Right lobe of liver (tissue), 6 donors: ENCODE results near the gene TST. TPM values are rescaled to one million over a fixed set of nuclear protein-coding genes. Genes with fewer than 3 reads are reported as not detected.

Experiments used
- ATAC-seq, 4 donors: fragments of 200-7000 bp; cut with Tn5 transposase; one replicate each; pipeline ENCODE4 v1.9.1; 2020; ENCODE audit warnings: mild to moderate bottlenecking in 4 of 4, moderate library complexity in 4 of 4
- DNase-seq, 3 donors: peaks; one replicate each; pipeline ENCODE4 v3.0.0-alpha.2; 2020
- H3K27ac ChIP-seq, 3 donors: fragments of 200-600 bp; one replicate each; pipeline ENCODE4 v1.8.0; 2022
- H3K27me3 ChIP-seq, 2 donors: fragments of 200-600 bp; one replicate each; pipeline ENCODE4 v1.8.0; 2022
- H3K36me3 ChIP-seq, 4 donors: fragments of 200-600 bp; sonication (generic) in 1 of 4; one replicate each; pipeline versions ENCODE4 v1.5.1 to v1.8.0; 2017 to 2022; ENCODE audit warnings: control low read depth in 1 of 4
- H3K4me1 ChIP-seq, 4 donors: fragments of 200-600 bp; sonication (generic) in 1 of 4; one replicate each; pipeline versions ENCODE4 v1.5.1 to v1.8.0; 2017 to 2022; ENCODE audit warnings: control low read depth in 1 of 4
- H3K4me3 ChIP-seq, 3 donors: fragments of 200-600 bp; one replicate each; pipeline ENCODE4 v1.8.0; 2022
- H3K9me3 ChIP-seq, 4 donors: fragments of 200-600 bp; sonication (generic) in 1 of 4; one replicate each; pipeline versions ENCODE4 v1.5.1 to v1.8.0; 2017 to 2022; ENCODE audit warnings: control low read depth in 1 of 4
- POLR2A ChIP-seq: fragments of 450-650 bp; IDR thresholded peaks from one replicate; pipeline ENCODE4 v1.6.1; 2017; ENCODE audit warnings: antibody characterized with exemption, mild to moderate bottlenecking
- WGBS: methylation state at CpG from one replicate; pipeline ENCODE4 v1.1.6; 2018; ENCODE audit warnings: low coverage, low lambda C conversion rate; ENCODE audit not compliant: insufficient coverage; ENCODE audit errors: missing lambda C conversion rate; 5-methylcytosine and 5-hydroxymethylcytosine counted together
- intact Hi-C, 2 donors: fragments of 100-400 bp; cut with DNase I; formaldehyde crosslinking; loops; one replicate each; pipeline versions ENCODE4 v1.11.2 to v1.14.1; 2022
- total RNA-seq, 6 experiments: library from RNA; depleted of rRNA in 2 of 6; stranded (reverse); fragments of >200 nt in 2 of 6; fragmentation: NEBNext Ultra II Directional in 3 of 6; extraction: Animal tissue kit (Norgen Biotek cat#: 25700) in 3 of 6; gene quantifications; one replicate each; pipeline versions ENCODE4 v1.1.0 to v1.2.4, GENCODE V29; 2016 to 2023
- TF ChIP-seq, protein P1 (sequence below), 4 donors: fragments of 200-600 bp in 3 of 4; fragments of 450-650 bp in 1 of 4; IDR thresholded peaks; one replicate each; pipeline versions ENCODE4 v1.5.1 to v1.8.0; 2016 to 2022; ENCODE audit warnings: antibody characterized with exemption in 4 of 4, mild to moderate bottlenecking in 2 of 4
- donor health status: DM: no; HTN: yes; CAD: no.
- donor health status: DM: no; HTN: no; CAD: no.
- donor health status: DM: no; HTN: no; CAD: no.
- donor health status: DM: no; HTN: yes; CAD: no.
- donor health status: DM: no; HTN: yes; CAD: no.

Gene TST
- total RNA-seq, 6 experiments from 2014 or later: 223 to 355 (median 321) TPM

DNA sequence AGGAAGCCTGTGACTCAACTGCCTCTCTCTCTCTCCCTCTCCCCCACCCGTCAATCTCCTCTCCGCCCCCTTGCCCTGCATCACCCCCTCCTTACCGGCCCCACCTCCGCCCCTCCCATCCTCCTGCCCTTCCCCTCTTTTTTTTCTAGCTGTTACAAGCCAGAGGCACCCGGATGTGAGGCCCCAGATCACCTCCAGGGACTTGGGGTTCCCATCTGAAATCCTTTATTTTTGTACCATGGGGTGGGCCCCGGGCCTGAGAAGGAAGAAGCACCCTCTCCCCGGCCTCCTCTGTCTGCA is 43.1 kb upstream of the TST start:
- TF ChIP-seq, protein P1, sequence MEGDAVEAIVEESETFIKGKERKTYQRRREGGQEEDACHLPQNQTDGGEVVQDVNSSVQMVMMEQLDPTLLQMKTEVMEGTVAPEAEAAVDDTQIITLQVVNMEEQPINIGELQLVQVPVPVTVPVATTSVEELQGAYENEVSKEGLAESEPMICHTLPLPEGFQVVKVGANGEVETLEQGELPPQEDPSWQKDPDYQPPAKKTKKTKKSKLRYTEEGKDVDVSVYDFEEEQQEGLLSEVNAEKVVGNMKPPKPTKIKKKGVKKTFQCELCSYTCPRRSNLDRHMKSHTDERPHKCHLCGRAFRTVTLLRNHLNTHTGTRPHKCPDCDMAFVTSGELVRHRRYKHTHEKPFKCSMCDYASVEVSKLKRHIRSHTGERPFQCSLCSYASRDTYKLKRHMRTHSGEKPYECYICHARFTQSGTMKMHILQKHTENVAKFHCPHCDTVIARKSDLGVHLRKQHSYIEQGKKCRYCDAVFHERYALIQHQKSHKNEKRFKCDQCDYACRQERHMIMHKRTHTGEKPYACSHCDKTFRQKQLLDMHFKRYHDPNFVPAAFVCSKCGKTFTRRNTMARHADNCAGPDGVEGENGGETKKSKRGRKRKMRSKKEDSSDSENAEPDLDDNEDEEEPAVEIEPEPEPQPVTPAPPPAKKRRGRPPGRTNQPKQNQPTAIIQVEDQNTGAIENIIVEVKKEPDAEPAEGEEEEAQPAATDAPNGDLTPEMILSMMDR (IDR thresholded peaks at IDR 0.05): no peak
- TF ChIP-seq POLR2A: no peak
- Histone ChIP-seq H3K27ac (no peak overlapping the region), H3K4me3 (no peak overlapping the region), H3K4me1 (no peaks in the 10 kb centered on the region), H3K36me3 (no peaks in the 10 kb centered on the region), H3K27me3 (no peaks in the 10 kb centered on the region), H3K9me3 (no peaks in the 10 kb centered on the region)
- WGBS: 62% methylated on average over 6 of the region's 7 CpGs
- DNase-seq (no peak), ATAC-seq (no peak)
- intact Hi-C loops: loop anchor here in 1 of 2 donors (10.0 kb wide), 1 partner anchor 142 kb away; no protein-coding TSS in a partner anchor

DNA sequence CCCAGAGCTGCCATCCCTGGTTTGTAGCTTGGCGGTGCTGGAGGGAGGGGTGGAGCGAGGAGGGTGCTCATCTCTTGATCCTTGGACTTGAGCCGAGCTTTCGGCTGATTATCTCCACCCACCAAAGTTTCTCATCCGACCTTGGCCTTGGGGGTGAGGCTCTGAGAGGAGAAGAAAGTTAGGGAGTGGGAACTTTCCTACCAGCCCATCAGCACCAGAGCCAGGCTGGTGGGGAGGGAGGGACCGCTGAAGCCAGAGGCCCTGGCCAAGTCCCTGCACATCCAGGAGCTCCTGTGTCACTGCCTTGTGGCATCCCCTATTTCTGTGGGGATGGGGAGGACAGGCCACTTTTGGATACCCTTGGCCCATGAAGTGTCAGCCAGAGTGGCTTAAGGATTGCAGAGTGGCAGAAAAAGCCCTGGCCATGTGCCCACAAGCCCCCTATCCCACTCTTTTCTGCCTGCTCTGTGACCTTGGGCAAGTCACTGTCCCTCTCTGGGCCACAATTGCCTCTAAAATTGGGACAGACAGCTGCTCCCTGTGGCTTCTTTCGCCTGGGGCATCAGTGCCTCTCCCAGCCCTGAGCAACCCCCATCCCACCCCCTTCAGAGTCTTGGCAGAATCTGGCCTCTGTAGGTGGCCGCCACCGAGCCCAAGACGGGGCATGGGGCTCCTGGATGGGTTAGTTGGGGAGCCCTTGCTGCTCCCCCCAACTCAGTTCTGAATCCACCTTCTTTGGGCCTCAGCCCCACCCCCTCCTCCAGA is 42.5 kb upstream of the TST start:
- intact Hi-C loops: loop anchor here in 1 of 2 donors (10.0 kb wide), 1 partner anchor 143 kb away; no protein-coding TSS in a partner anchor
- H3K27ac ChIP-seq: no peak overlapping the region
- ATAC-seq: no peak
- TF ChIP-seq, protein P1 (IDR thresholded peaks at IDR 0.05): no peak
- TF ChIP-seq POLR2A: no peak
- no peaks in the 10 kb centered on the region for H3K4me1 ChIP-seq
- no peak for DNase-seq
- no peaks in the 10 kb centered on the region for H3K36me3 ChIP-seq
- WGBS: 54% methylated on average over 7 of the region's 10 CpGs
- no peaks in the 10 kb centered on the region for H3K9me3 ChIP-seq
- H3K4me3 ChIP-seq: no peak overlapping the region
- no peaks in the 10 kb centered on the region for H3K27me3 ChIP-seq

DNA sequence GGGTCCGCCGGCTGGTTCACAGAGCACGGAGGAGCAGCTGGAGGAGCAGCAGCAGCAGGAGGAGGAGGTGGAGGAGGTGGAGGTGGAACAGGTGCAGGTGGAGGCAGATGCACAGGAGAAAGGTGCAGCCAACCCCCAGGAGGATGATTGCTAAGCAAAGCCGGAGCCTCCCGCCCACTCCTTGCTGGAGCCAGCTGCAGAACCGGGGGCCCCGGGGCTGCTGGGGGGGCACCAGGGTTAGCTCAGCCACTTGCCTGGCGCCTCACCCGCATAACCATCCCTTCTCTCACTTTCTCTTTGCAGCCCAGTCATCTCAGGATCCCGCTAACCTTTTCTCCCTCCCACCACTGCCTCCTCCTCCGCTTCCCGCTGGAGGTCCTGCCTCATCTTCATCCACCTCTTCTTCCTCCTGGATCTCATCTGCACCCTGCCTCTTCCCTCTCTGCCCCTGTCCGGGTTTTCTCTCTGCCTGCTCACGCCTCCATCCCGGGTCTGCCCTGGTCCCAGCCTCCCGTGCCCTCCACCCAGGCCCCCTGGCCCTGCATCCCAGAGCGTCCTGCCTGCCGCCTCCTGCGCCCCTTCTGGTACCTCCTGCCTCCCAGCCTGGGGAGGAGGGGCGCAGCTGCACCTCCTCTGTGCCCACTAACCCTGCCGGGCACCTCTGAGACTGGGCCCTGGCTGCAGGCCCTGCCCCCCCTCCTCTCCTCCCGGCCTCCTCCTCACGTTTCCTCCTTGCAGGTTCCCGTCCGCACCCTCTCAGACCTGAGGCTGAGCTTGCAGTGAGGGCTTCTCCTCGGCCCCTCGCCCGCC is 41.8 kb upstream of the TST start:
- no peak for DNase-seq

DNA sequence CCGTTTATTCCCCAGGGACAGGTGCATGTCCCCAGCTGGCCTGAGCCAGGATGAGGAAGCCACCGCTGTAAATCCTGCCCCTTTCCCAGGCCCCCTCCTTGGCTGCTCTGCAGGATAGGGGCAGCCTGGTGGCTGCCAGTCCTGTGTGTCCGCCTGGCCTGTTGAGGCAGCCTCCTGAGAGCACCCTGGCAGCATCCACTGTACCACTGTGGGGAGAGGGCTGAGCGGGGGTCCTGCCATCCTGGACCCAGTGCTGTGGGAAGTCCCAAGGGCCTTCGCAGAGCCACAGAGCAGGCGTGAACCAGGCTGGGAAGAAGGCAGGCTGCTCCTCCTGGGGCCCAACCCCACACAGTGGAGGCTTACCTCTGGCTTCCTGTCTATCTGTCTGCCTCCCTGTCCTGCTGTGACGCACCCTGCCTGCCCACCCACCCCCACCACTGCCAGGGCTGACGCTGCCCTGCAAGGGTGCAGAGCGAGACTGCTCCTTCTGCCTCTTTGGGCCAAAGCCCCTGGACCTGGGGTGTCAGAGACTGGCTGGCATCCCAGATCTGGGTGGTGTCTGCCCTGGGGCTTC is 40.7 kb upstream of the TST start:
- Histone ChIP-seq H3K27me3 (no peaks in the 10 kb centered on the region), H3K36me3 (no peaks in the 10 kb centered on the region), H3K27ac (no peak overlapping the region), H3K4me1 (no peaks in the 10 kb centered on the region), H3K4me3 (no peak overlapping the region), H3K9me3 (no peaks in the 10 kb centered on the region)
- DNase-seq (no peak), ATAC-seq (no peak)
- TF ChIP-seq, protein P1 (IDR thresholded peaks at IDR 0.05): no peak
- TF ChIP-seq POLR2A: no peak
- intact Hi-C loops: loop anchor here in 1 of 2 donors (10.0 kb wide), 1 partner anchor 145 kb away; no protein-coding TSS in a partner anchor
- WGBS: 100% methylated on average over 2 of the region's 9 CpGs

More for the DNA sequence above, 41.8 kb upstream of the TST start:
- WGBS: 64% methylated on average over 22 of the region's 28 CpGs
- Histone ChIP-seq H3K27me3 (no peaks in the 10 kb centered on the region), H3K4me1 (no peaks in the 10 kb centered on the region), H3K4me3 (no peak overlapping the region), H3K27ac (no peak overlapping the region), H3K9me3 (no peaks in the 10 kb centered on the region), H3K36me3 (no peaks in the 10 kb centered on the region)
- no peak for ATAC-seq
- TF ChIP-seq, protein P1 (IDR thresholded peaks at IDR 0.05): no peak
- TF ChIP-seq POLR2A: no peak
- intact Hi-C loops: loop anchor here in 1 of 2 donors (10.0 kb wide), 1 partner anchor 144 kb away; no protein-coding TSS in a partner anchor
